Measurements from ENCODE around the gene ASAP2.
"Not testable (repeated sequence)": the region's sequence is repeated elsewhere in the genome, so short reads cannot be mapped to it uniquely, and the experiment has no call there.

ASAP2 gene

GRCh38 chr2:9385841-9386240 lies 179.2 kb downstream of the ASAP2 start:
- H3K4me1 Mint-ChIP-seq (ENCODE audit: low read depth): no peaks in the 10 kb centered on the region
- H3K36me3 Mint-ChIP-seq (ENCODE audit: low read depth): no peaks in the 10 kb centered on the region
- H3K27ac Mint-ChIP-seq: no peak overlapping the region
- H3K27me3 Mint-ChIP-seq: no peaks in the 10 kb centered on the region
- no peaks in the 10 kb centered on the region for H3K9me3 Mint-ChIP-seq
- H3K4me3 Mint-ChIP-seq: no peak overlapping the region

GRCh38 chr2:9388199-9388681 lies 181.6 kb downstream of the ASAP2 start:
- no peaks in the 10 kb centered on the region for H3K4me1 Mint-ChIP-seq (ENCODE audit: low read depth)
- no peaks in the 10 kb centered on the region for H3K9me3 Mint-ChIP-seq
- H3K27ac Mint-ChIP-seq: no peak overlapping the region
- H3K36me3 Mint-ChIP-seq (ENCODE audit: low read depth): no peaks in the 10 kb centered on the region
- no peaks in the 10 kb centered on the region for H3K27me3 Mint-ChIP-seq
- no peak overlapping the region for H3K4me3 Mint-ChIP-seq

- H3K4me3 Mint-ChIP-seq: no peak overlapping the region
- H3K36me3 Mint-ChIP-seq (ENCODE audit: low read depth): no peaks in the 10 kb centered on the region
- H3K27me3 Mint-ChIP-seq: no peaks in the 10 kb centered on the region
- H3K27ac Mint-ChIP-seq: no peak overlapping the region
- H3K9me3 Mint-ChIP-seq: no peaks in the 10 kb centered on the region
- no peaks in the 10 kb centered on the region for H3K4me1 Mint-ChIP-seq (ENCODE audit: low read depth)
Measured at GRCh38 chr2:9388950-9389911, 182.6 kb downstream of the ASAP2 start.

- no peaks in the 10 kb centered on the region for H3K9me3 Mint-ChIP-seq
- H3K27me3 Mint-ChIP-seq: no peaks in the 10 kb centered on the region
- no peak overlapping the region for H3K4me3 Mint-ChIP-seq
- H3K36me3 Mint-ChIP-seq (ENCODE audit: low read depth): no peaks in the 10 kb centered on the region
- H3K4me1 Mint-ChIP-seq (ENCODE audit: low read depth): no peaks in the 10 kb centered on the region
- no peak overlapping the region for H3K27ac Mint-ChIP-seq
Measured at GRCh38 chr2:9390151-9390850, 183.7 kb downstream of the ASAP2 start.

GRCh38 chr2:9390991-9391390 lies 184.4 kb downstream of the ASAP2 start:
- H3K36me3 Mint-ChIP-seq (ENCODE audit: low read depth): no peaks in the 10 kb centered on the region
- H3K4me3 Mint-ChIP-seq: no peak overlapping the region
- H3K27ac Mint-ChIP-seq: no peak overlapping the region
- no peaks in the 10 kb centered on the region for H3K4me1 Mint-ChIP-seq (ENCODE audit: low read depth)
- no peaks in the 10 kb centered on the region for H3K9me3 Mint-ChIP-seq
- H3K27me3 Mint-ChIP-seq: no peaks in the 10 kb centered on the region

GRCh38 chr2:9391961-9392720 lies 185.5 kb downstream of the ASAP2 start:
- H3K9me3 Mint-ChIP-seq: no peaks in the 10 kb centered on the region
- no peaks in the 10 kb centered on the region for H3K27me3 Mint-ChIP-seq
- H3K27ac Mint-ChIP-seq: no peak overlapping the region
- H3K36me3 Mint-ChIP-seq (ENCODE audit: low read depth): no peaks in the 10 kb centered on the region
- no peak overlapping the region for H3K4me3 Mint-ChIP-seq
- no peaks in the 10 kb centered on the region for H3K4me1 Mint-ChIP-seq (ENCODE audit: low read depth)

GRCh38 chr2:9392898-9393765 lies 186.5 kb downstream of the ASAP2 start:
- H3K4me1 Mint-ChIP-seq (ENCODE audit: low read depth): no peaks in the 10 kb centered on the region
- no peak overlapping the region for H3K27ac Mint-ChIP-seq
- no peaks in the 10 kb centered on the region for H3K27me3 Mint-ChIP-seq
- H3K4me3 Mint-ChIP-seq: no peak overlapping the region
- no peaks in the 10 kb centered on the region for H3K9me3 Mint-ChIP-seq
- no peaks in the 10 kb centered on the region for H3K36me3 Mint-ChIP-seq (ENCODE audit: low read depth)

GRCh38 chr2:9394816-9395215 lies 188.2 kb downstream of the ASAP2 start:
- Mint-ChIP-seq H3K27me3 (no peaks in the 10 kb centered on the region), H3K4me1 (ENCODE audit: low read depth) (no peaks in the 10 kb centered on the region), H3K9me3 (no peaks in the 10 kb centered on the region), H3K27ac (no peak overlapping the region), H3K4me3 (no peak overlapping the region), H3K36me3 (ENCODE audit: low read depth) (no peaks in the 10 kb centered on the region)

GRCh38 chr2:9397201-9397600 lies 190.6 kb downstream of the ASAP2 start:
- Mint-ChIP-seq H3K27me3 (no peaks in the 10 kb centered on the region), H3K36me3 (ENCODE audit: low read depth) (no peaks in the 10 kb centered on the region), H3K4me1 (ENCODE audit: low read depth) (no peaks in the 10 kb centered on the region), H3K27ac (no peak overlapping the region), H3K4me3 (no peak overlapping the region), H3K9me3 (no peaks in the 10 kb centered on the region)

- H3K4me3 Mint-ChIP-seq; H3K27ac Mint-ChIP-seq; H3K36me3 Mint-ChIP-seq (ENCODE audit: low read depth); H3K4me1 Mint-ChIP-seq (ENCODE audit: low read depth); H3K9me3 Mint-ChIP-seq; H3K27me3 Mint-ChIP-seq: not testable (repeated sequence)
Measured at GRCh38 chr2:9398251-9398650, 191.6 kb downstream of the ASAP2 start.

- H3K4me3 Mint-ChIP-seq: no peak overlapping the region
- no peaks in the 10 kb centered on the region for H3K4me1 Mint-ChIP-seq (ENCODE audit: low read depth)
- no peak overlapping the region for H3K27ac Mint-ChIP-seq
- no peaks in the 10 kb centered on the region for H3K36me3 Mint-ChIP-seq (ENCODE audit: low read depth)
- H3K27me3 Mint-ChIP-seq: no peaks in the 10 kb centered on the region
- no peaks in the 10 kb centered on the region for H3K9me3 Mint-ChIP-seq
Measured at GRCh38 chr2:9398881-9399780, 192.5 kb downstream of the ASAP2 start.

- H3K27me3 Mint-ChIP-seq: no peaks in the 10 kb centered on the region
- no peaks in the 10 kb centered on the region for H3K4me1 Mint-ChIP-seq (ENCODE audit: low read depth)
- peaks cover 5% of the 10 kb centered on the region for H3K36me3 Mint-ChIP-seq (ENCODE audit: low read depth)
- H3K27ac Mint-ChIP-seq: no peak overlapping the region
- no peaks in the 10 kb centered on the region for H3K9me3 Mint-ChIP-seq
- H3K4me3 Mint-ChIP-seq: no peak overlapping the region
Measured at GRCh38 chr2:9400268-9401058, 193.9 kb downstream of the ASAP2 start.

GRCh38 chr2:9401059-9401547 lies 194.5 kb downstream of the ASAP2 start:
- H3K27ac Mint-ChIP-seq: no peak overlapping the region
- no peaks in the 10 kb centered on the region for H3K27me3 Mint-ChIP-seq
- peaks cover 5% of the 10 kb centered on the region for H3K36me3 Mint-ChIP-seq (ENCODE audit: low read depth)
- H3K4me1 Mint-ChIP-seq (ENCODE audit: low read depth): no peaks in the 10 kb centered on the region
- H3K4me3 Mint-ChIP-seq: no peak overlapping the region
- H3K9me3 Mint-ChIP-seq: no peaks in the 10 kb centered on the region
